GM19351 (cell line): ENCODE data around the gene FPR1.

ENCODE experiments used
- ATAC-seq: cut with Tn5 transposase; IDR thresholded peaks from one replicate; pipeline ENCODE4 v1.9.1; 2021; ENCODE audit warnings: mild to moderate bottlenecking, moderate library complexity; ENCODE audit not compliant: unreplicated experiment

Gene FPR1

GRCh38 chr19:51708811-51709210, 42.9 kb downstream of the FPR1 start:
- no peak for ATAC-seq

DNA sequence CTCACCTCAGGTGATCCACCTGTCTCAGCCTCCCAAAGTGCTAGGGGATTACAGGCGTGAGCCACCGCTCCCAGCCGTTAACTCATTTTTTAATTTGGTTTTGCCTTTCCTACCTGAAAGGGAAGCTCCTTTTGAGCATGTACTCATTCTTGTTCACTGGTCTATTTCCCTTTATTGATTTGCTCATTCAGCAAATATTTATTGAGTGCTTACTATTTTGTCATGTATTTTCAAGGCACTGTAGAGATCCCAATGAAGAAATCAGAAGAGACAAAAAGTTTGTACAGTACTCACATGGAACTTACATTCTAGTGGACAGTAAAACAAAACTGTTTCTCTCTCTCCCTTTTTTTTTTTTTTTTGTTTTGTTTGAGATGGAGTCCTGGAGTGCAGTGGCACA, 44.8 kb downstream of the FPR1 start:
- ATAC-seq: no peak

GRCh38 chr19:51706296-51706695, 45.4 kb downstream of the FPR1 start:
- ATAC-seq: no peak

DNA sequence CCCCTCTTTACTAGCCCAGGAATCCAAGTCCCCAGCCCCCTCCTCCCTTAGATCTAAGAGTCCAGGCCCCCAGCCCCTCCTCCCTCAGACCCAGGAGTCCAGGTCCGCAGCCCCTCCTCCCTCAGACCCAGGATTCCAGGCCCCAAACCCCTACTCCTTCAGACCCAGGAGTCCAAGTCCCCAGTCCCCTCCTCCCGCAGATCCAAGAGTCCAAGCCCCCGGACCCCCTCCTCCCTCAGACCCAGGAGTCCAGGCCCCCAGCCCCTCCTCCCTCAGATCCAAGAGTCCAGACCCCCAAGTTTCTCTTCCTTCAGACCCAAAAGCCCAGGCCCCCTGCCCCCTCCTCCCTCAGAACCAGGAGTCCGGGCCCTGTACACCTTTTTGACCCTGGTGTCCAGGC, 47.1 kb downstream of the FPR1 start:
- no peak for ATAC-seq

DNA sequence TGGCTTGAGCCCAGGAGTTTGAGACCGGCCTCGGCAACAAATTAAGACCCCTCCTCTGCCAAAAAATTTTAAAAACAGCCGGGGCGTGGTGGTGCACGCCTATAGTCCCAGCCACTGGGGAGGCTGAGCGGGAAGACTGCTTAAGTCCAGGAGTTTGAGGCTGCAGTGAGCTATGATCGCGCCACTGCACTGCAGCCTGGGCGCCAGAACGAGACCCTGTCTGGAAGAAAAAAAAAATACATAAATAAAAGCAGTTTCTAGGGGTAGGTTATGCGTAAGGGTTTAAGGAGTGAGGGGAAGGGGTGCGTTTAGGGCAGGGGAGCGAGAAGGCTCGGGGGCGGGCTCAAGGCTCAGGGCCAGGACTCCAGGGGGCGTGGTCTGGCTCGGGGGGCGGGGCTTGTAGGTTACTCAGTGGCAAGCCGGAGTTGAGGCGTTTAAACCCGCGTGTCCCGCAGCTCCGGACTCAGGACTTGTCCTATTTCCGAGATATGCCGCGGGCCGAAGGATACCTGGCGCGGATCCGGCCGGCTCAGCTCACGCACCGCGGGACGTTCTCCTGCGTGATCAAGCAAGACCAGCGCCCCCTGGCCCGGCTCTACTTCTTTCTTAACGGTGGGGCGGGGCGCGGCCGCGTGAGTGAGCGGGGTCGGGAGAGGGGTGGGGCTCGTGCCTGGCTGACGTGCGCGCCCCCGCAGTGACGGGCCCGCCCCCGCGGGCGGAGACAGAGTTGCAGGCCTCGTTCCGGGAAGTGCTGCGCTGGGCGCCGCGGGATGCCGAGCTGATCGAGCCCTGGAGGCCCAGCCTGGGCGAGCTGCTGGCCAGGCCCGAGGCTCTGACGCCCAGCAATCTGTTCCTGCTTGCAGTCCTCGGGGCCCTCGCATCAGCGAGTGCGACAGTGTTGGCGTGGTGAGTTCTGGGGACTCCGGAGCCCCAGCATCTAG, 47.8 kb downstream of the FPR1 start:
- ATAC-seq: peak; percentile 92

- ATAC-seq: no peak
Measured at GRCh38 chr19:51702825-51703574, 48.7 kb downstream of the FPR1 start.

- ATAC-seq: no peak
Measured at GRCh38 chr19:51702103-51702824, 49.4 kb downstream of the FPR1 start.

DNA sequence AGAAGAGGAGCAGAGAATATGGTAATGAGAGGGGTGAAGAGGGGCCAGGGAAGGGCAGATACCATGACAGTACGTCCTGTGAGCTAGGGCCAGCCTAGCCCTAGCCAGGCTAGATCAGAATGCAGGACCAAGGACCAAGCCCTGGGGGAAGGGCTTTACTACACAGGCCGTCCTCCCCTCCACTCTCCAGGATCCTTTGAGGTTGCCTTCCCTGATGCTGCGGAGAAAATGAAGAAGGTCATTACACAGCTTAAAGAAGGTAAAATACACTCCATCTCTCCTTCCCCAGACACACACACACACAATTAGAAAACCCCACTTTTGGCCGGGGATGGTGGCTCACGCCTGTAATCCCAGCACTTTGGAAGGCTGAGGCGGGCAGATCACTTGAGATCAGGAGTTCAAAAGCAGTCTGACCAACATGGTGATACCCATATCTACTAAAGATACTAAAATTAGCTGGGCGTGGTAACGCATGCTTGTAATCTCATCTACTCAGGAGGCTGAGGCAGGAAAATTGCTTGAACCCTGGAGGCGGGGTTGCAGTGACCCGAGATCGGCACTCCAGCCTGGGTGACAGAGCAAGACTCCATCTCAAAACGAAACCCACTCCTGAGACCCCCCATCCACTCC, 50.1 kb downstream of the FPR1 start:
- ATAC-seq: no peak

- no peak for ATAC-seq
Measured at GRCh38 chr19:51699170-51699569, 52.5 kb downstream of the FPR1 start.

DNA sequence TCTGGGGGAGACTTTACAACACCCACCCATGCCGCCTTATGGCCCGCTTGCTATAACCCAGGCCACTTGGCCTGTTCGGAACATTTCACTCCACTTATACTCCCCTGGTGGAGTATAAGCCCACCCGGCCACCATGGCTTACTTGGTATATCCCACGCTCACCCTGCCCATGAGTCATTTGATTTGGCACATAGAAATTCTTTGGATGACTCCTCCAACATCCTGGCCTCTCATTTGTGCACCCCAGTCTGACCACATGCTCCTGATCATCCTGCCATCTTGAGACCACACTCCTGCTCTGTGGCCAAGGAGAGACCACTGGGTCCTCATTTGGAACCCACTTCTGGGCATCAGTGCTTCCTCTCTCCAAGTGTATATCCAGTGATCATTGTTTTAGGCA, 53.4 kb downstream of the FPR1 start:
- ATAC-seq: no peak

DNA sequence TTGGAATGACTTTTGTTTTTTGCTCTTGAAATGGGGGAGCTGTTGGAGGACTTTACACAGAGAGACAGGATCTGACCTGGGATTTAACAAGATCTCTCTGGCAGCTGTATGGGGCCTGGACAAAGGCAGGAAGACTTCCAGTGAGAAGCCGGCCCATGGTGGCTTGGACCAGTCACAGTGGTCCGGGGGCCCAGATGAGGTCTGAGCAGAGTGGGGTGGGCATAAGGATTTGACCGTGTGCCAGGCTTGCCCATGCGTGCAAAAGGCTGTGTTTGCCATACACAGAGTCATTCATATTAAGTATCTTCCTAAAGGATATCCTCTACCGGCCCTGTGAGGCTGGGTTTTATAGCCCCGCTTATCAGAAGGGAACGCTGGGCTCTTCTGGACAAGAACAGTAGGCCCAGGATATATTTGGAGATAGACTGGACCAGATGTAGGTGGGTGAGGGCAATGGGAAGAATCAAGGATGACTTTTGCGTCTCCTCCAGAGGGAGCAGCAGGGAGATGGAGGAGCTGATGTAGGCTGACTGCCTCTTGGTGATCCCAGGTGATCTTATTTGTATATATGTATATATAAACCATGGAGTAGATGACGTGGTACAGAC, 54.4 kb downstream of the FPR1 start:
- ATAC-seq: no peak

GRCh38 chr19:51696606-51697005, 55.1 kb downstream of the FPR1 start:
- no peak for ATAC-seq
